Measurements from ENCODE around the gene MMP3. TPM values are rescaled to one million over a fixed set of nuclear protein-coding genes. Genes with fewer than 3 reads are reported as not detected.
"Not testable (repeated sequence)": the region's sequence is repeated elsewhere in the genome, so short reads cannot be mapped to it uniquely, and the experiment has no call there.

Gene MMP3
- total RNA-seq, 1 donor from 2014 or later, result not detected

GRCh38 chr11:102879801-102880200 is 36.4 kb upstream of the MMP3 start:
- DNase-seq, result no peak
- Mint-ChIP-seq H3K4me1 (ENCODE audit: low read depth, unreplicated experiment) (no peaks in the 10 kb centered on the region), H3K4me3 (ENCODE audit: unreplicated experiment) (no peak overlapping the region), H3K27me3 (ENCODE audit: unreplicated experiment) (no peaks in the 10 kb centered on the region), H3K27ac (ENCODE audit: unreplicated experiment) (no peak overlapping the region), H3K36me3 (ENCODE audit: unreplicated experiment) (no peaks in the 10 kb centered on the region), H3K9me3 (ENCODE audit: unreplicated experiment) (peaks cover 1% of the 10 kb centered on the region)
- no peak for TF ChIP-seq CTCF (IDR thresholded peaks at IDR 0.05; ENCODE audit: partially characterized antibody, unreplicated experiment)

- H3K4me3 Mint-ChIP-seq (ENCODE audit: unreplicated experiment), result no peak overlapping the region
- H3K27me3 Mint-ChIP-seq (ENCODE audit: unreplicated experiment), result no peaks in the 10 kb centered on the region
- TF ChIP-seq CTCF (IDR thresholded peaks at IDR 0.05; ENCODE audit: partially characterized antibody, unreplicated experiment), result no peak
- no peaks in the 10 kb centered on the region for H3K36me3 Mint-ChIP-seq (ENCODE audit: unreplicated experiment)
- H3K9me3 Mint-ChIP-seq (ENCODE audit: unreplicated experiment), result peaks cover 1% of the 10 kb centered on the region
- DNase-seq, result no peak
- no peak overlapping the region for H3K27ac Mint-ChIP-seq (ENCODE audit: unreplicated experiment)
- no peaks in the 10 kb centered on the region for H3K4me1 Mint-ChIP-seq (ENCODE audit: low read depth, unreplicated experiment)
Observed at GRCh38 chr11:102878595-102878994, 35.2 kb upstream of the MMP3 start.

- Mint-ChIP-seq H3K4me3 (ENCODE audit: unreplicated experiment) (no peak within 1 kb of the TSS), H3K27me3 (ENCODE audit: unreplicated experiment) (no peaks in the 10 kb centered on the region), H3K4me1 (ENCODE audit: low read depth, unreplicated experiment) (no peaks in the 10 kb centered on the region), H3K27ac (ENCODE audit: unreplicated experiment) (no peak within 1 kb of the TSS), H3K9me3 (ENCODE audit: unreplicated experiment) (no peaks in the 10 kb centered on the region), H3K36me3 (ENCODE audit: unreplicated experiment) (no peaks in the 10 kb centered on the region)
- DNase-seq, result no peak
- no peak for TF ChIP-seq CTCF (IDR thresholded peaks at IDR 0.05; ENCODE audit: partially characterized antibody, unreplicated experiment)
Observed at GRCh38 chr11:102874852-102875251, 31.4 kb upstream of the MMP3 start, which contains the start of gene MMP12. MMP12 (minus strand) TSS chr11:102874982; CDS start chr11:102874937, 45 bp downstream.

- H3K4me1 Mint-ChIP-seq (ENCODE audit: low read depth, unreplicated experiment); H3K27ac Mint-ChIP-seq (ENCODE audit: unreplicated experiment); H3K27me3 Mint-ChIP-seq (ENCODE audit: unreplicated experiment); DNase-seq; H3K4me3 Mint-ChIP-seq (ENCODE audit: unreplicated experiment); H3K9me3 Mint-ChIP-seq (ENCODE audit: unreplicated experiment); H3K36me3 Mint-ChIP-seq (ENCODE audit: unreplicated experiment): not testable (repeated sequence)
Observed at GRCh38 chr11:102869354-102869964, 26.1 kb upstream of the MMP3 start.

GRCh38 chr11:102868339-102868738 is 24.9 kb upstream of the MMP3 start:
- no peak for DNase-seq
- no peak for TF ChIP-seq CTCF (IDR thresholded peaks at IDR 0.05; ENCODE audit: partially characterized antibody, unreplicated experiment)
- H3K4me1 Mint-ChIP-seq (ENCODE audit: low read depth, unreplicated experiment), result no peaks in the 10 kb centered on the region
- no peaks in the 10 kb centered on the region for H3K36me3 Mint-ChIP-seq (ENCODE audit: unreplicated experiment)
- no peak overlapping the region for H3K4me3 Mint-ChIP-seq (ENCODE audit: unreplicated experiment)
- no peaks in the 10 kb centered on the region for H3K9me3 Mint-ChIP-seq (ENCODE audit: unreplicated experiment)
- H3K27me3 Mint-ChIP-seq (ENCODE audit: unreplicated experiment), result peaks cover 2% of the 10 kb centered on the region
- H3K27ac Mint-ChIP-seq (ENCODE audit: unreplicated experiment), result no peak overlapping the region

Measured in glutamatergic neuron (in vitro differentiated cells).